Stimulated activated CD4-positive, alpha-beta T cell treated with anti-CD3 and anti-CD28 coated beads, Interleukin-4, amount 100 ng/mL, for 4 hours (primary cell): ENCODE data around the gene FARS2.

Experiments used
- DNase-seq, 2 experiments: peaks; one replicate each; pipeline ENCODE4 v3.0.0-alpha.2; 2020

The FARS2 gene

GRCh38 chr6:5383856-5384255, 122.5 kb downstream of the FARS2 start:
- DNase-seq, result no peak

DNA sequence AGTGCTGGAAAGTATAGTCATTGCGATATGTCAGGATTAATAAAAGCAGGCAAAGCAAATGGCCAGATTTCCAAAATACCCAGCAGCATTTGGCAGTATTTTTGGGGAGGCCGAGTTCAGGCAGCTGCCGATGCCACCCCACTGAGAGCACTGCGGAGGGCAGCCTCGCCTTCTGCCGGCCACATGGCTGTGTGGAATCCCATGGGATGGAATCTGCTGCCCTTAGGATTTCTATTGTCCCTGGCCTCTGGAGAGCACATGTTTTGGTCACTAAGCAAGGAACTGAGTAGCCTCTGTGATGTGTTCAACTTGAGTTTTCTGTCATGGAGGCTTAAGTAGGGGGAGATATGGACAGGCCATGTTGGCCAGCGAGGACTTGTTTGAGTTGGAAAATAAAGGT, 123.0 kb downstream of the FARS2 start:
- no peak for DNase-seq

- no peak for DNase-seq
These were observed 127.0 kb downstream of the FARS2 start for GRCh38 chr6:5388326-5388725.

- DNase-seq, result no peak
These were observed 127.9 kb downstream of the FARS2 start for GRCh38 chr6:5389086-5389745.

DNA sequence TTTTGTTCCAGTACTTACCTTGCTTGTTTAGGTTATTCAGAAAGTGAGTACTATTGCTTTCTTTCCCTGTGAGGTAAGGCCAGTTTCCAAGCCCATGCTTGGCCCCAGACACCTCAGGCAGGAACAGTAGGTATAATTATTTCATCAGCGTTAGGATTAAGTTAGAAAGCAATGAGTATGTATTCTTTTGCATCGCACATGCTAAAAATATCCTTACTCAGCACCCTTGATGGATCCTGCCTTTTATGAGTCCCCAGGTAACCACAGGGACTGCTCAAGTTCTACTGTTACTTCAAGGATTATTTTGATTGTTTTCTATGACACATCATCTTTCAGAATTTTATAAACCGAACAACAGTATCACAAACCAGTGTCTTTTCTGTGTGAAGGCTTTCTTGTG, 128.9 kb downstream of the FARS2 start:
- DNase-seq, result no peak

DNA sequence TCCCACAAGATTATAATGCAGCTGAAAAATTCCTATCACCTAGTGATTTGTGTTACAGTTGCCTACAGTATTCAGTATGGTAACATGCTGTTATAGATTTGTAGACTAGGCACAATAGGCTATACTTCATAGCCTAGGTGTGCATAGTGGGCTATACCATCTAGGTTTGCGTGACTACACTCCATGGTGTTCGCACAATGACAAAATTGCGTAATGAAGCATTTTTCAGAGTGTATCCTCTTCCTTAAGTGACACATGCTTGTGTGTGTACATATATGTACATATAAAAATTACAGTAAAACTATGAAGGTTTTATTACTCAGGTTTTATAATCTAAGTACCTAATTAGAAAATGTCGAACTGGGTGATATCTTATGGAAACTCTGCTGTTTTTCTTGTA, 133.0 kb downstream of the FARS2 start:
- DNase-seq, result no peak

DNA sequence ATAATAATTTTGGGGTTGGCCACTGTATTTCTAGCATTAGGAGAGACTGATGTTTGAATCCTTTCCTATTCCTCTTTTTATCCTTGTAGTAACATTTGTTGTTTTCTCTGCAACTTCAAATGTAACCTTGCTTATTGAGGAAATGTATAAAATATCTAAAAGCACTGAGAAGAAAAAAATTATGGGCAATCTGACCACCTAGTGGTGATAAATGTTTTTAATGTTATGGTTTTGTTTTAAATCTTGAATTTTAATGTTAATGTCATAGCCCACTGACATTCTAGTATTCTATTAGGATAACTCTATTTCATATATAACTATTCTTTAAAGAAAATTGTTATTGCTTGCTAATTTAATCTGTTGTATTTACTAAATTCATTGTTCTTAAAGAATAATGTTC, 134.4 kb downstream of the FARS2 start:
- DNase-seq, result no peak

DNA sequence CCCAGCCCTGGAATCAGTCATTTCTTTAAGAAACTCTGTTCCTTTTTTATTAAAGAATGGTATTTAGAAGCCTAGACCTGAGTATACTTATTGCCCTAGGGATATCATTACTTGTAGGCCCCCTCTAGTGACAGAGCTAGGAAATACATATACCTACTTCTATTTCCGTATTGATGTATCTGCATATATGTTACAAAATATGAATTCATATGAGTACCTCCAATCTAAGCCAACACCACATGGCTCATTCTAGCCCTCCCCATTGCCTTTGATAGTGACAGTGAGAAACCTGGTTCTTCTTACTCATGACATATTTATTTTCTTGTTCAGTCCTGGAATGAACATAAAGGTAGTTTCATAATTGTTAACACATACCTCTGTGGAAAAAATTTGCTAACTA, 137.2 kb downstream of the FARS2 start:
- no peak for DNase-seq

- DNase-seq, result no peak
These were observed 138.1 kb downstream of the FARS2 start for GRCh38 chr6:5399391-5399790.

DNA sequence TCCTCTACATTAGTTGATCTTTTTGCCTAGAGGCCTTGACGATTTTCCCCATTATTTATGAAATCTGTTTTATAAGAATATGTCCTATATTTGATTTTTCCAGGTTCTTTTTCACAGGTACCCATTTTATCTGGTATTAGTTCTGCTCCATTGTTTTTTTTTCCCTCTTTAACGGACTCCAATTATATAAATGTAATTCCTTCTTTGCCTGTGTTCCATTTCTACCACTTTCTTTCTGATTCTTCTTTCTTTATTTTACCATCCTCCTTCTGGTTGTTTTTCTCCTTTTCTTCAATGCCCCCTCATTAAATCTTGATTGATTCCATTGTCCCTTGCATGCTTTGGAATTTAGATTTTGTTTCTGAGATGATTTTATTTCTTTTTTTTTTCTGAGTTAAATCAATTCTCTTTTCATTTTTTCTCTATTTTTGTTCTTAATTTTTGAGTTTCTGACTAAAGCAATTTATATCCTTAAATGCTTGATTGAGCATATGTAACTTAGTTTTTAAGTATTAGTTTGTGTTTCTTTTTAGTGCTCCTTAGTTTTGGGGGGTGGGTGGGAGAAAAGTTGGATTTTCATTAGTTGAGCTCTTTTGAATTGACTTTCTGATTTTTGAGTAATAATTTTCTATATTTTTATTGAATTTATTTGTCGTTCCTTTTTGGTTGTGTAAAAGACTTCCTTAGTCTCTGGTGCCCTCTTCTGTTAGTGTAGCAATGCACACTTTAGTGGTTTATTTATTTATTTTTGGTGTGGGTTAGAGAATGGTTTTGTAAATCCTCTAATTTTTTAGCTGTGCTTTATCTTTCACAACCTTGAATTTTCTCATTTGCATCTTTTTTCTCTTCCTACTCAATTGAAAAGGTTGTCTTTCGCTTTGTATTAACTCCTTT, 140.8 kb downstream of the FARS2 start:
- no peak for DNase-seq

DNA sequence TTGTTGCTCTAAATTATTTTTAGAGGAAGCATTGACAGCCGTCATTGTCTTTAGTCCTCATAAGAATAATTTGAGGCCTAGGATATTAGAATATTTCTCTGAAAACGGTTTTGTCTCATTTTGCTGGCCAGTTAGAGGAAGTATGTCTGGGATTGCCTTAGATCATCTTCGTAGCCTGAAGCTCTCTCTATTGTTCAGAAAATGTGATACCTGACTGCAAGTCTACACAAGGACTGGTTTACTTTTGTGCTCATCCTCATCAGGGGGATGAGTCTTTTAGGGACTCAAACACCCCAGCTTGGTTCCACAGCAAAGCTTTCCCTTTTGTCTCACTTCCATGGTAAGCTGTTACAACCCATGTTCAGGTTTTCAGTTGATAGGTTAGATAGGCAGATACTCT, 141.8 kb downstream of the FARS2 start:
- no peak for DNase-seq

- no peak for DNase-seq
These were observed 142.3 kb downstream of the FARS2 start for GRCh38 chr6:5403609-5404008.

DNA sequence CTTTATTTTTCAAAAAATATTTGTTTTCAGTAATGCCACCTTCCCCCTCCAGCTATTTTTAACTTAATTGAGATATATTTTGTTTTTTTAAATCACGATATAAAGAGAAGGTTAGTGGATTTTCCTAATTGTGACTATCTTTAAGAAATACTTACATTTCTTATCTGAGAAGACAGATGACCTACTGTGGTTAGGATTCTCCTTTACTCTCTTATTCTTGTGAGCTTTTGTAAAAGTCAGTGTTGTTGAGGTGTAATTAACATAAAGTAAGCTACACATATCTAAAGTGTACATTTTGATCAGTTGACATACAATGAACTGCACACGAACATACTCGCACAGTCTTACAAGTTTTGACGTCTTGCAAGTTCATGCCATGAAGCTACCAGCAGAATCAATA, 144.7 kb downstream of the FARS2 start:
- no peak for DNase-seq

DNA sequence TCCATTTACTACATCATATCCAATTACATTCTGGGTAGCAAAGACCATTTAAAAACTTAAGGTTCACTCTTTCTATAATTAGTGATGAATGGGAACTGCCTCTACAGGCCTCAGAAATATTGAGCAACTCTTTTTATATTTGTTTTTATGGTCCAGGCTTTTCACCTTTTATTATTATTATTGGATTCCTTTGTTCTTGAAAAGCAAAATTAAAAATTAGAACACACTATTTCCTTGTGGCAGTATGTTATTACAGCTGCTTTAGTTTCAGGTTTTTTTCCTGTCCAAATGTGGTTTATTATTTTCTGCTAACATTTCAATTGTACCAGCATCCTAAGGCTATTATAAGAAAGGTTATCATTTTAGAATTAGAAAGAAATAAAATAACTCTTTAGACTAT, 150.1 kb downstream of the FARS2 start:
- no peak for DNase-seq

GRCh38 chr6:5412017-5412416, 150.7 kb downstream of the FARS2 start:
- no peak for DNase-seq

GRCh38 chr6:5412663-5413062, 151.3 kb downstream of the FARS2 start:
- no peak for DNase-seq

- no peak for DNase-seq
These were observed 154.9 kb downstream of the FARS2 start for GRCh38 chr6:5416250-5416649.

GRCh38 chr6:5422321-5422915, 161.1 kb downstream of the FARS2 start:
- DNase-seq, result peak in 1 of 2 experiments; percentile 4

DNA sequence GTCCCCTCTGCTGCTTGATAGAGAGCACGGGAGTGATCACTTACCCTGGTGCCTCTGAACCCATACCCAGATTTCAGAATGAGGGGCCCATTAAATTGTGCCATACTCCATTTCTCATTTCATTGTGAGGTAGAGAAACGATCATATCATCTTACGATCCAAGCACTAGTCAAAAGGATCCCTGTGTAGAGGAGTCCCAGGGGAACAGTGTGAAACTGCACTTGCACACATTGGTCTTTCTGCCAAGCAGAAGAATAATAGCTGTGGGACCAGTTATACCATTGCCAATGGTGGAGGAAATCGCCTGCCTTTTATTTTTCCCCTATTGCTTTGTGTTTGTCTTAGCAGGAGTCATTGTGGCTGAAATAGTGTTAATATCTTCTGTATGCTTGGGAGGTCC, 161.9 kb downstream of the FARS2 start:
- DNase-seq, result no peak

GRCh38 chr6:5424726-5425125, 163.4 kb downstream of the FARS2 start:
- DNase-seq, result no peak

DNA sequence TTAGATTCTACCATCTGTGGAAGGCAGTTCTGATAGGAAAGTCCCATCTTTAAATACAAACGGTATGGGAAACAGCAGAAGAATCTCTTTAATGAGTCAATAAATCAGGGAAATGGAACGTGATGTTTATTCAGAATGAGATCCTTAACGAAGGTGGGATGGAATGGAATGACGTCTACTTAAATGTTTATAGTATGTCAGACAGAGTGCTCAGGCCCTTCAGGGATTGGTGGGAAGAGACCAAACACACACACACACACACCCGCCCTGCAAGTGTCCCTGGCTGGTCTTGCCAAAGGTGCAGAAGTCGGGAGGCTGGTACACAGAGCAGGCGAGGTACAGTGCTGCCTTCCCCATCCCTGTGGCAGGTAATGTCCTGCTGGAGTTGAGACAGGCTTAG, 164.0 kb downstream of the FARS2 start:
- no peak for DNase-seq

GRCh38 chr6:5425797-5426196, 164.5 kb downstream of the FARS2 start:
- no peak for DNase-seq

DNA sequence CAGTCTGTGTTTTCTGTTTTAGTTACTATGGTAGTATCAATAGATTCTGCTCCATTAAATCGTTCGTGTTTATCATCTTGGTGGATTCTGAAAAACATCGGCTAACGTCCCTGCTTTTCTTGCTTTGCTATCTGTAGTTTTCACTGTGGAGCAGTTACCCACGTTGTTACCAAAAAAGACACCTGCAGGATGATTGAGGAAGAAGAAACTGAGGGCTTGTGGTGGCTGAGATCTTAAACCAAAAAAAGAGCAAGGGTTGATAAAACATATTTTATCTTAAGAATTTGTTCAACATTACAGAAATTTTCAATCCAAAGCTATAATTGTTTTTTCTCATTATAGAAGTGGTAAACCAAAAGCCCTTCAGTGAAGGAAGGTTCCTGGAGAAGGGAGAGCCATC, 166.3 kb downstream of the FARS2 start:
- DNase-seq, result no peak

DNA sequence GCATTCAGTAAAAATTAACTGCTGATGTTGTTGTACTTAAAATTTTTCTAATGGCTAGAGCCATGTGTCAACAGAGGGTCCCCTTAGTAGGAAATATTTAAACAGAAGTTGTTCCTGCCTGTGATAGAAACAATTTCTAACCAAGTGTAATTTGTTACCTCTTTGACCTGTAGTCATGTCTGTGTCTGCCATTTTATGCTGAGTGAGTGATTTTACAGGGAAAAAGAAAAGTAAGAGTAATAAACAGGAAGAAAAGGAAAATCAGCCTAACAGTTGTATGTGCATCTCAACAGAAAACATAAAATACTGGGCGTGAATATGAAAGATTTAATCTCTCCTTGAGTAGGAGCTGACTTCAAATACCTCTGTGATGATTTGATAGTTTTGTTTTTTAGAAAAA, 172.0 kb downstream of the FARS2 start:
- no peak for DNase-seq
